GM12864 (cell line): ENCODE data around the gene VIPR2.

Experiments used
- DNase-seq: peaks from one replicate; pipeline ENCODE4 v3.0.0-alpha.2; 2011; ENCODE audit warnings: low read depth
- H3K4me3 ChIP-seq: 2 replicates; pipeline ENCODE4 v1.5.1; 2011; ENCODE audit warnings: mild to moderate bottlenecking, low read depth, low read length, control low read depth
- CTCF ChIP-seq: IDR thresholded peaks from 2 replicates; pipeline ENCODE4 v1.5.1; 2011; ENCODE audit warnings: low read depth, mild to moderate bottlenecking, moderate library complexity, low read length, control low read depth, inconsistent platforms; ENCODE audit errors: missing control alignments

VIPR2 gene

DNA sequence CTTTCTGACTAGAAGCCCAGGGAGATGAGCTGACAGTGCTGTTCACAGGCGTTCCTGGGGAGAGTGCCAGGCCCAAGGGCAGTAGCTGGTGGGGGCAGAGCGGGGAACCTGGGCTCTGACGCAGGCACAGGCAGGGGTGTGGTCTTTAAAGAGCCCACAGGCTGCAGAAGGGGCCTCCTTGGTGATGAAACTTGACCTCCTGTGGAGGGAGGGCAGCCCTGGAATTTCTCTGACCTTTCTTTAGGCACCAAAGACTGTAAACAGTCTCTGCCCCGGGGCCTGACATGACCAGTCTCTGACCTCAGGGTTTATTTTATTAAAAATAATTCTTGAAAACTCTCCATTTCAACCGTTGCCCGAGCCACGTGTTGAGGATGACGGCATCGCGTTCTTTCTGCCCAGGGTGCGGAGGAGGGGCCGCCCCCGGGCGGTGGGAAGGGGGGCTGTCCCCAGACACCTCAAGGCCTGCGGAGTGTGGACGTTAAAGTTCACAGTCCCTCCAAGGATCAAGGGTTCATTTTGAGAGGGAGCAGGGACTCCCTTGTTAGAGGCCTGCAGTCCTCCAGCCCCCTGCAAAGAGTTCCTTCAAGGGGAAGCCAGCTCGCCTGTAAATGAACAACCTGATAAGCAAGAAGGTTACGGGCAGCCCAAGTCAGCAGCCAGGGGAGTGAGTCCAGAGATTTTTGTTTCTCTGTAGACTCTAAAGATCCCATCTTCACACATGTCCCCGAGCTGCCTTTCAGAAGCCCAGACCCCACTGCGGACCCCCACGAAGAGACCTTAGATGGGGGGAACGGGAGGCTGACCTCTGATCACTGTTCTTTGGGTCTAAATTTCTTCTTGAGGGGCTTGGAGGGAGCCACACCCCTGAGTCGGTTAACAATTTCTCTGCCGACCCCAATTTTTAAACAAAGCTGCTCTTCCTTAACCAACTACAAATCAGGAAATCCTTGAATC is 128.9 kb downstream of the VIPR2 start:
- DNase-seq, result no peak
- no peak for TF ChIP-seq CTCF
- no peak overlapping the region for H3K4me3 ChIP-seq

GRCh38 chr7:159015081-159015453 is 129.6 kb downstream of the VIPR2 start:
- no peak for TF ChIP-seq CTCF
- no peak overlapping the region for H3K4me3 ChIP-seq
- no peak for DNase-seq

DNA sequence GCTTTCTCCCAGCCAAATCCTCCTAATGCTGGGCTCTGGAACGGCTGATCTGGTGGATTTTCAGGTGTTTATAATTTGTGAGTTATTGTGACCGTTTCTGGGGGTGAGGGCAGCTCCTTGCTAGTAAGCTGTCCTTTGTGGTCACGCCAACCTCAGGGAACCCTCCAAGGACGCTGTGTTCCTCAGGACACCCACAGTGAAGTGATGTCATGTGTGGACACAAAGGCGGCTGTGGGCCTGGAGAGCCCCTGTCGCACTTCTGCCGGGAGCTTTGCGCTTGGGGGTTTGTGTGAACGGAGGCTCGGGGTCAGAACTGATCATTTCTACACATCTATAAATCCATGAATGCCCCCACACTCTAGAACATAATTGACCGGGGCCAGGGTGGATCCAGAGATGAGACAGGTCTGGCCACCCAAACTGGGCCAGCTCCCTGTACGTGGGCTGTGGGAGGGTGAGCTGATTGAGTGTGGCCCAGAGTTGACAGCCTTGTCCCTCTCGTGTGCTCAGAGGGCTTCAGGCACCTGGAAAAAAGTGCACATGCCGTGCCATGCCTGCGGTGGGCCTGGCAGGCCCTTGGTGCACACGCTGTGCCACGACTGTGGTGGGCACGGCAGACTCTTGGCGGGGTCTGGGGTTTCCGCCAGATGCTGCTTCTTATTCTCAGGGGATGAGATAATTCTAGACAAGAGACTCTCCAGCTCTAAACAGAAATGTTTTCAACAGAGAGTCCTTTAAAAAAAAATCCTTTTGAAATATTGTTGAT is 130.2 kb downstream of the VIPR2 start:
- no peak for TF ChIP-seq CTCF
- DNase-seq, result no peak
- no peak overlapping the region for H3K4me3 ChIP-seq

DNA sequence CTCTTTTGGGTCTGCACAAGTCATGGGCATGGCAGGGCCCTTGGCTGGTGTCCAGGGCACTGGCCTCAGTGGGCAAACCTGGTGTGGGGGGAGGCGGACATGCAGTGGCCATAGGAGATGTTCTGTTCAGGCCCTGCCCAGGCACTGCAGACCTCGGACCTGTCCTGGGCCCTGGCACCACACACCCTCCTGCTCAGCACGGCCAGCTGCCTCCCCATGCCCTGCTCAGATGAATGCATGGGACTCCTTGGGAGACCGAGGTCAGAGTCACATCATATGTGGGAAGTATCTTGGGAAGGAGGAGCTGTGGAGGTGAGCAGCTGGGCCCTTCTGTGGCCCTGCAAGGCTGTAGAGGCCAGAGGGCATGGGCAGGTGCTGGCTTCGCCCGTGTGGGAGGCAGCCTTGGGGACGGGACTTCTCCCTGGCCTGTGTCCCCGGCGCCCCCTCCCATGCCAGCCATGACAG is 130.8 kb downstream of the VIPR2 start:
- H3K4me3 ChIP-seq, result no peak overlapping the region
- TF ChIP-seq CTCF, result no peak
- no peak for DNase-seq

DNA sequence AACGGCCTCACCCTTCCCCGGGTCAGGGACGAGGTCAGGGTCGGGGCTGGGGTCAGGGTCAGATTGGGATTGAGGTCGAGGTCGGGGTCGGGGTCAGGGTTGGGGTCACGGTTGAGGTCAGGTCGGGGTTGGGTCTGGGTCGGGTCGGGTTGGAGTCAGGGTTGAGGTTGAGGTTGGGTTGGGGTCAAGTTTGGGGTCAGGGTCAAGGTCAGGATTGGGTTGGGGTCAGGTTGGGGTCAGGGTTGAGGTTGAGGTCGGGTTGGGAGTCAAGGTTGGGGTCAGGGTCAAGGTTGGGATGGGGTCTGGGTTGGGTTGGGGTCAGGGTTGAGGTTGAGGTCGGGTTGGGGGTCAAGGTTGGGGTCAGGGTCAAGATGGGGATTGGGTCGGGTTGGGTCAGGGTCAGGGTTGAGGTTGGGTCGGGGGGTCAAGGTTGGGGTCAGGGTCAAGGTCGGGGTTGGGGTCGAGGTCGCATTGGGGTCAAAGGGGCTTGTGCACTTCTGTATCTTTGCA is 131.4 kb downstream of the VIPR2 start:
- no peak overlapping the region for H3K4me3 ChIP-seq
- no peak for DNase-seq
- TF ChIP-seq CTCF, result no peak

- DNase-seq, result no peak
- no peak for TF ChIP-seq CTCF
- H3K4me3 ChIP-seq, result no peak overlapping the region
These were observed 132.2 kb downstream of the VIPR2 start for GRCh38 chr7:159012353-159013069.
